ENCODE results near the gene VGLL4.
"Not testable (repeated sequence)": the region's sequence is repeated elsewhere in the genome, so short reads cannot be mapped to it uniquely, and the experiment has no call there.

Gene VGLL4

DNA sequence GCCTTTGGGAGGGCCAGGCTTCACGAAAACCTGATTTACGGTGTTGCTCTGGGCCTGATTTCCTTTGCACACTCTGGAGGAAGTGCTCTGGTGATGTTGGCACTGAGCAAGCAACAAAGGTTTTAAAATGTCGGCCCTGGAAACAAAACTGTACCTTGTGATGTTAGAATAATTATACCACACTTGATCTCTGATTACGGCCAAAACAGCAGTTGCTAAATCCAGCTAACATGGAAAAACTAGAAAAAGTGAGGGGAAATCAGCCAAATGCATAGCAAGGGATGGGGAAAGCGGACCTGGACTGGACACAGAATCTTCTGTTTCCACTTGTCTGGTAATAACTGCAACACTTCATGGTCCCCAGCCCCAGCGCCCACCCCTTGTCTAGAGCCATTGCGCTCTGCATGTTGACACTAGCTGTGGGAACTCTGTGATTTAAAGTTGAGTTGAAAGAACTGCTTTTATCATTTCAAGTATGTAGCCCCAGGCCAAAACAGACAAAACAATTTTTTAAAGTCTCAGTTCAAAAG is 120.1 kb downstream of the VGLL4 start:
- no peak for DNase-seq

DNA sequence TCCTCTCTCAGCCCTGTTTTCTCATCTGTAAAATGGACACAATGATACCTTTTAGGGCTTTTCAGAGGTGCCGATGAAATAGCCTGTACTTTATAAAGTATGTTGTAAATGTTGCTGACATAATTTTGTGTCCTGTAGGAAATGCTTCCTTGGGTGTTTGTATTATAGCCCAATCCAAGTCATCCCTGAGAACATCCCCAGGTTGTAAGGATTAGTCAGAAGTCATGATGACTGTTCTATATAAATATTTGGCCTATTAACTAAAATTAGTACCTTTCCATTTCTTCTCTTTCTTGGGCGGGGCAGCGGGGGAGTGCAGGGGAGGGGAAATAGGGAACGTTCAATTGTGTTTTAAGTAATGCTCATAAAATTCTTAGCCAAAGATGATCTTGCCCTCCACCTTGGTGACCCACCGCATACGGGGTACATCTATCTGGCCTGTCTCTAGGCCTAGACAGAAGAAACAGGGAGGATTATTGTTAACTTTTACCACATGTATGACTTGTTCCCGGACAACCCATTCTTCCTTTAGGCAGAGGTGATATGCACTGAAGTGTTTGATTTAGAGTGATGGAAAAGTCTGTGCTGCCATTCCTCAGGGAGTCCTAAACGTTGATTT is 120.7 kb downstream of the VGLL4 start:
- DNase-seq: no peak

GRCh38 chr3:11522398-11522715 is 121.4 kb downstream of the VGLL4 start:
- DNase-seq: no peak

DNA sequence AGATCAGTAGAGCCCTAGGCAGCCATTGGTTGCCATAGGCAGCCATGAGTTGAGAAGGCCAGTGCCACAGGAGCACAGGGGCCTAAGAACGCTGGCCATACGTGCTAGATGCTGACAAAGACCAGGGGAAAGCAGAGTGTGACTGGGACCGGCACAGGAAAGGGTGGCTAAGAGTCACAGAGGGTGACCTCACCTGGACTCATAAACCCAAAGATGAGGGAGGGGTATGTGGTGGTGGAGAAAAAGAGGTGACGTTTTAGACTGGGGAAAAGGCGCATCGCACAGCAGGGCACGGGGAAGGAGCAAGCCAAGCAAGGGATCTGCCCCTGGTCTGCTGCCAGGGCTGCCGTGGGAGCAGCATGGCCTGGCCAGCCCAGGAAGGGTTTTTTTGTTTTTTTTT is 122.5 kb downstream of the VGLL4 start:
- no peak for DNase-seq

DNA sequence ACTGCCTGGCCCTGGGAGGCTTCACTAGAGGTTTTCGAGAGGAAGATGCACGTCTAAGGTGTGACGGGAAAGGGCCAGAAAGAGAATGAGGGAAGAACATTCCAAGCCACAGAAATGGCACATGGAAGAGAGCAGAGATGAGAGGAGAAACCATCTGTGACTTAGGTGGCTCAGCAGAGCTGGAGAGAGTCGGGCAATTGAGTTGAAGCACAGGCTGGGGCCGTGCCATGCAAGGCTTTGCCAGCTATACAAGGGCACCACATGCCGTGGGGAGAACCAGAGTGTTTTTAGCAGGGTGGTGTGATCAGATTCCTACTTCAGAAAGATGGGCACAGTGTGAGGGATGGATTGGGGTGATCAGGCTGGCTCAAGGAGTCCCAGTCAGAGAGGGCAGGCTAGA is 126.1 kb downstream of the VGLL4 start:
- no peak for DNase-seq

DNA sequence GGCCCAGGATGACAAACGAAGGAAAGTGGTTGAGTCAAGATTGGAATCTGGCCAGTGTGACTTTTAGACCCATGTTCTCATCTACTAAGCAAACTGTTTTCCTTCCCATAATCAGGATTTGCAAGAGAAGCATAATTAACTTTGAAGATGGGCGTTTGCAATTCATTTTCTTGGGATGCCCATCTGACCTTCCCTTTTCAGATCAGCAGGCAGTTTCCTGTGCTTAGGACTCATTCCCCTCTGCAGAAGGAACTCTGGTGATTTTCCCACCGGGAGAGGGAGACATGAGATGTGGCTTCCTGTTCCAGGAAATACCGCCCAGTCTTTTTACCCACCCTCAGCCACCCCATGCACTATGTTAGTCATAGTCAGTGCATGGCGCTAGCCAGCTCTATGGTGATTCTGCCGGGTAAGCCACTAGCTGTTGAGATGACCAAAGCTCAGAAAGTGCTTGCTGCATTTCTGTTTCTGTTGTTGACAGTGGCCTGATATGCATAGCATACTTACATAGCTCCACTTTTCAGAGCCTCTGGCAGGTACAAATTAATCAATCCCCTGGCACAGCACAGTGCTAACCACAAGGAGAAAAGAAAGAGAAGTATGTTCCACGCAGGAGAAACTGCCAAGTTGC is 129.4 kb downstream of the VGLL4 start:
- no peak for DNase-seq

GRCh38 chr3:11513817-11514135 is 129.9 kb downstream of the VGLL4 start:
- DNase-seq: no peak

- DNase-seq: not testable (repeated sequence)
Measured at GRCh38 chr3:11513125-11513816, 130.4 kb downstream of the VGLL4 start.

- not testable (repeated sequence) for DNase-seq
Measured at GRCh38 chr3:11511606-11512005, 132.1 kb downstream of the VGLL4 start.

DNA sequence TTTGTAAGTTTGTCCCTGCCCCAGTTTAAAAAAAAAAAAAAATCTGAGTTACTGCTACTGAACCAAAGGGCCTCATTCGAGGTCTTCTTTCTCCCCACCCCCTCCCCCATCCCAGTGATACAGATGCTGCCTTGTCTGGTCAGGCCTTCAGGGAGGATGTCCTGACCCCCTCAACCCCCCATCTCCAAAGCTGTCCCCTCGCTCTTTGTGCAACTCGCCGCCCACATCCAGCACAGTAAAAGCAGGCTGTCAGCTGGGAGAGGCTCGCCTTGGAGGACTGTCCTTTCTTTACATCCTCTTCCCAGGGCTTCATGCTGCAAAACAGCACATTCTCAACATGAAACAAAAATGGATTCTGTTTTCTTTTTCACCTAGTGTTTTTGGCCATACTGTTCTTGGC is 133.4 kb downstream of the VGLL4 start:
- no peak for DNase-seq

DNA sequence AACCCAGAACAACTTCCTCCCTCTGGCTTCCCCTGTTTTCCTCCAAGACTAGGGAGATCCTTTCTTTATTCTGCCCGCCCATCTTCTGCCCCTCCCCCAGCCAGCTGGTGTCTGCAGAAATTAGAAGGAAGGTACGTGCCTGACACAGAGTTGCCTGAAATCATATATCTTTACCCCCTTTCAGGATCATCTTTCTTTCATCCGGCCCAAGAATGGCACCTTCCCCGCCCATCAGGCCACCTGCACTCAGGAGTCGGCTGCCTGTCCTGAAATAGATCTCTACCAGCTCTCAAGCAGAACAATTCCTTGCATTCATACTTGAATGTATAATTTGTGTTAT is 133.7 kb downstream of the VGLL4 start:
- no peak for DNase-seq

DNA sequence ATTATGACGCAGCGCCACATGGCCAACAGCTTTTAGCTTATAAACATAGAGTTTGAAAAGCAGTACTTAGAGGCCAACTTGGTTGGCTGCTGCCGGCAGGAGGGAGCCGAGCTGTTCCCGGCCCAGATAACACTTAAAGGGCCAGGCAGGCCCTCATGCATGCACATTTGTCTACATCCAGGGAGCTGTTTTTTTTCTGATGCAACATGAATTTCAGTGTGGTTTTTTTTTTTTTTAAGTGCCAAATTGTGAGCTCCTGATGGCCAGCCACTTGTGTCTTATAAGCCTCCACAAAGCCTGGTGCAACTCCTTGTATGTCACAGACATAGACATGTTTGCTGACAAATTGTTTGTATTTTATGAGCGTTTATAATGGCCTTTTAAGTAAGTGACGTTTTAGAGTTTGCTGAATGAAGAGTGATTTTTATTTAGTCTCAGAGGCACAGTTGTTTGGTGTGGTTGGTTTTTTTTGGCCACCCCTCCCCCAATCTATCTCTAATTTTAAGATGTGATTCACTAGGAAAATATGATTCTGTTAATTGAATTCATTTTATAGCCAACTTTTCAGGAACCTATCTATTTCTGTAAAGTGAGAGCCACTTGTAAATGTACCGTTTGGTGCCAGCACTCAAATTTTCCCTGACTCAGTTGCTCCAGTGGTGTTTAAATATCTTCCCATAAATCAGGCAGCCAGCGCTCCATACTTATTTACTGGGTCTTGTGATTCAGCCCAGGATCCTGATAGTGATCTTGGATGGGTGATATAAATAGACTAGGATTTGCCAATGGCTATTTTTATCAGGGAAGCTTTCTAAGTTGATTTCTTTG is 134.3 kb downstream of the VGLL4 start:
- peak; percentile 10 for DNase-seq

GRCh38 chr3:11508346-11509172 is 135.2 kb downstream of the VGLL4 start:
- DNase-seq: no peak

DNA sequence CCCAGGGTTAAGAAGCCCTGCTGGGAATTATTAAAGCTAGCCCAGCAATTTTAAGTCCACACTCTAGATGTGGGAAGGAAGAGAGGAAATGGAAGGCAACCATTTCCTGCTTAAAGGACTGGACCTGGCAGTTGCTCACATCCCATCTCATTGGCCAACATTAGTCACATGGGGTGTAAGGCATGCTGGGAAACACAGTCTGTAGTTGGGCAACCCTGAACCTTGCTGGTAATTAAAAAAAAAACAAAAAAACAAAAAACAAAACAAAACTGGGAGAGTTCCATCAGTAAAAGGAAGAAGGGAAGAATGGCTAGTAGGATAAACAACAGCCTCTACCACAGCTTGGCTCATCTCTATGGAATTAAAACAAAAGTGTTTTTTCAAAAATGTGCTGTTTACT is 136.0 kb downstream of the VGLL4 start:
- no peak for DNase-seq

All from NCI-H1092 treated with DMSO at 0.1 percent for 48 hours (cell line).